GM12878 (cell line): ENCODE data around the gene TMEM72. TPM values are rescaled to one million over a fixed set of nuclear protein-coding genes. Genes with fewer than 3 reads are reported as not detected.

ENCODE experiments used
- ATF2 ChIP-seq: IDR thresholded peaks from 2 replicates; pipeline ENCODE4 v1.6.1; 2012; ENCODE audit warnings: low read length, inconsistent platforms
- ATF7 ChIP-seq: fragments of 450-650 bp; IDR thresholded peaks from 2 replicates; pipeline ENCODE4 v1.6.1; 2016; ENCODE audit warnings: low read depth, mild to moderate bottlenecking
- CBX3 ChIP-seq: fragments of 200-600 bp; sonication (generic); IDR thresholded peaks from 2 replicates; pipeline ENCODE4 v1.6.1; 2016; ENCODE audit warnings: low read depth, borderline replicate concordance
- CREM ChIP-seq: IDR thresholded peaks from 2 replicates; pipeline ENCODE4 v1.6.1; 2014; ENCODE audit warnings: antibody characterized with exemption, low read depth
- E2F8 ChIP-seq: fragments of 450-650 bp; IDR thresholded peaks from 2 replicates; pipeline ENCODE4 v1.6.1; 2018; ENCODE audit warnings: mild to moderate bottlenecking, low read depth, moderate library complexity; ENCODE audit not compliant: partially characterized antibody
- ELK1 ChIP-seq: IDR thresholded peaks from 2 replicates; pipeline ENCODE4 v1.6.1; 2012; ENCODE audit warnings: low read depth, low read length, improper control_type of control experiment
- EZH2 ChIP-seq: IDR thresholded peaks from 2 replicates; pipeline ENCODE4 v1.6.1; 2012; ENCODE audit warnings: low read depth, mild to moderate bottlenecking, control low read depth, inconsistent platforms, low read length, borderline replicate concordance; ENCODE audit not compliant: control insufficient read depth
- JUND ChIP-seq: IDR thresholded peaks from 2 replicates; pipeline ENCODE4 v1.6.1; 2012; ENCODE audit warnings: low read depth, mild to moderate bottlenecking, low read length, improper control_type of control experiment, moderate library complexity
- KAT2A ChIP-seq: conservative IDR thresholded peaks from 2 replicates; pipeline ENCODE4 v1.6.1; 2011; ENCODE audit warnings: low read depth, low read length; ENCODE audit not compliant: control insufficient read depth
- MXI1 ChIP-seq: fragments of 150-350 bp; IDR thresholded peaks from 2 replicates; pipeline ENCODE4 v1.6.1; 2011; ENCODE audit warnings: low read depth, mild to moderate bottlenecking, inconsistent platforms, low read length, improper control_type of control experiment
- NBN ChIP-seq: fragments of 450-650 bp; IDR thresholded peaks from 2 replicates; pipeline ENCODE4 v1.6.1; 2016
- POLR2A ChIP-seq: IDR thresholded peaks from 2 replicates; pipeline ENCODE4 v1.6.1; 2011; ENCODE audit warnings: low read depth, mild to moderate bottlenecking, low read length
- RB1 ChIP-seq: fragments of 450-650 bp; formaldehyde crosslinking; IDR thresholded peaks from 2 replicates; pipeline ENCODE4 v1.6.1; 2017; ENCODE audit warnings: mild to moderate bottlenecking, borderline replicate concordance
- REST ChIP-seq: IDR thresholded peaks from 2 replicates; pipeline ENCODE4 v1.6.1; 2012; ENCODE audit warnings: mild to moderate bottlenecking, low read depth, low read length
- SMAD1 ChIP-seq: fragments of 450-650 bp; IDR thresholded peaks from 2 replicates; pipeline ENCODE4 v1.6.1; 2018; ENCODE audit warnings: mild to moderate bottlenecking, low read depth; ENCODE audit not compliant: partially characterized antibody
- SP1 ChIP-seq: IDR thresholded peaks from one replicate; pipeline ENCODE4 v1.6.1; 2011; ENCODE audit warnings: low read depth, low read length
- SREBF2 ChIP-seq: IDR thresholded peaks from 2 replicates; pipeline ENCODE4 v1.6.1; 2012; ENCODE audit warnings: mild to moderate bottlenecking, low read length
- TARDBP ChIP-seq: IDR thresholded peaks from 2 replicates; pipeline ENCODE4 v1.6.1; 2016; ENCODE audit warnings: borderline replicate concordance
- TBL1XR1 ChIP-seq: IDR thresholded peaks from 2 replicates; pipeline ENCODE4 v1.6.1; 2012; ENCODE audit warnings: low read depth, low read length, improper control_type of control experiment
- ZNF207 ChIP-seq: fragments of 450-650 bp; IDR thresholded peaks from 2 replicates; pipeline ENCODE4 v1.6.1; 2014; ENCODE audit warnings: antibody characterized with exemption, mild to moderate bottlenecking, borderline replicate concordance
- ZNF384 ChIP-seq: IDR thresholded peaks from 2 replicates; pipeline ENCODE4 v1.6.1; 2012; ENCODE audit warnings: low read depth, mild to moderate bottlenecking, low read length, improper control_type of control experiment, borderline replicate concordance
- polyA plus RNA-seq, 11 experiments: library from polyadenylated mRNA; depleted of rRNA in 4 of 11; unstranded in 6 of 11; stranded (reverse) in 5 of 11; fragments of >200 nt; fragmentation: Nextera tagmentation in 4 of 11; fragmentation: Illumina TruSeq in 1 of 11; extraction: Ambion mirVana in 4 of 11; extraction: Trizol in 1 of 11; gene quantifications; 1 replicate in 1 of 11; 2 replicates in 10 of 11; pipeline versions ENCODE4 v1.2.1 to v1.2.3, GENCODE V29; 2011 to 2016; ENCODE audit warnings: inconsistent platforms in 2 of 11, missing spikeins in 2 of 11, low read depth in 1 of 11
- total RNA-seq, 4 experiments: library from RNA; depleted of rRNA in 3 of 4; stranded (reverse); fragments of >200 nt in 3 of 4; fragmentation: Illumina TruSeq in 1 of 4; extraction: Trizol in 1 of 4; gene quantifications; 2 replicates each; pipeline versions ENCODE4 v1.2.1 to v1.2.3, GENCODE V29; 2013 to 2021

Gene TMEM72
- total and polyA plus RNA-seq, 10 of the 15 experiments (the other 5 are each of a cell fraction or from before 2014, with no cell fraction given) = 0.12 TPM; not detected in 9

GRCh38 chr10:44980309-44981171 is 69.4 kb downstream of the TMEM72 start (continued):
- TF ChIP-seq JUND (no peak), CBX3 (no peak), NBN (no peak), SMAD1 (no peak), RB1 (no peak), ATF2 (no peak), MXI1 (no peak), SP1 (peak; percentile 13), ZNF207 (no peak), E2F8 (no peak), ZNF384 (no peak), EZH2 (no peak), KAT2A (no peak), SREBF2 (no peak), POLR2A (no peak; the same call in 1 of the 2 replicates), CREM (peak; percentile 27; the same call in 1 of the 2 replicates), TARDBP (no peak), ELK1 (no peak), ATF7 (peak; percentile 55), TBL1XR1 (no peak), REST (no peak)
